ENCODE data around the gene CEACAM3.
"Not testable (repeated sequence)": the region's sequence is repeated elsewhere in the genome, so short reads cannot be mapped to it uniquely, and the experiment has no call there.

CEACAM3 gene

GRCh38 chr19:41796362-41796761 is at the start of gene CEACAM3:
CEACAM3 (plus strand) TSS chr19:41796587; CDS start chr19:41796678, 91 bp downstream.
- no peak within 1 kb of the TSS for H3K4me3 ChIP-seq
- TF ChIP-seq, protein P1, sequence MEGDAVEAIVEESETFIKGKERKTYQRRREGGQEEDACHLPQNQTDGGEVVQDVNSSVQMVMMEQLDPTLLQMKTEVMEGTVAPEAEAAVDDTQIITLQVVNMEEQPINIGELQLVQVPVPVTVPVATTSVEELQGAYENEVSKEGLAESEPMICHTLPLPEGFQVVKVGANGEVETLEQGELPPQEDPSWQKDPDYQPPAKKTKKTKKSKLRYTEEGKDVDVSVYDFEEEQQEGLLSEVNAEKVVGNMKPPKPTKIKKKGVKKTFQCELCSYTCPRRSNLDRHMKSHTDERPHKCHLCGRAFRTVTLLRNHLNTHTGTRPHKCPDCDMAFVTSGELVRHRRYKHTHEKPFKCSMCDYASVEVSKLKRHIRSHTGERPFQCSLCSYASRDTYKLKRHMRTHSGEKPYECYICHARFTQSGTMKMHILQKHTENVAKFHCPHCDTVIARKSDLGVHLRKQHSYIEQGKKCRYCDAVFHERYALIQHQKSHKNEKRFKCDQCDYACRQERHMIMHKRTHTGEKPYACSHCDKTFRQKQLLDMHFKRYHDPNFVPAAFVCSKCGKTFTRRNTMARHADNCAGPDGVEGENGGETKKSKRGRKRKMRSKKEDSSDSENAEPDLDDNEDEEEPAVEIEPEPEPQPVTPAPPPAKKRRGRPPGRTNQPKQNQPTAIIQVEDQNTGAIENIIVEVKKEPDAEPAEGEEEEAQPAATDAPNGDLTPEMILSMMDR (IDR thresholded peaks at IDR 0.05), result no peak
- no peak within 1 kb of the TSS for H3K27ac ChIP-seq
- no peak for DNase-seq (ENCODE audit: low spot score)

DNA sequence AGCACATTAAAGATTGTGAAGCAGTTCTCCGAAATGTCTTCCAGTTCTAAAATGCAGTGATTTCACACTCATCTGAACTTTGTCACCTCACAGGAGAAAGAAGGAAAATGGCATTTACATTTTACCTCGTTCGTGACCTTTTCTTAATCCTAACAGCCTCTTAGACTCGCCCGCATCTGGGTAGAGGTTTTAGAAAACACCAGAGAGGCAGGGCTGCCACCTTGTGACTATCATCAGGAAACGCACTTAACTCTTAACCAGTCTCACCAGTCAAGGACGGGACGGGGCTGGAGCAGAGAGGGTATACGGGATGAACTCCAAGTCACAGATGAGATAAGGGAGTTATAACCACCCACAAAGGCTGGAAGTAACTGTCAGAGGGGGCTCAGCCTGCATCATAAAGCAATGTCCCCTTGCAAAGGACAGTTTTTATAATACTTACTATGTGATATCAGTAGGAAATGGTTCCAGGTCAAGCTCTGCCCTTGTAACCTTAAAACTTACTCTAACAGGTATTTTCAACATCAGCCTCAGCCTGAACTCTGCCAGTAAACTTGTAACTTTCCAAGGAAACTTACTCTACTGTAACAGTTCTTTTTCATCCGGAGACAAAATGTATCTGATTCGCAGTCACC is 49.7 kb upstream of the CEACAM3 start:
- TF ChIP-seq, protein P1 (IDR thresholded peaks at IDR 0.05), result no peak
- Histone ChIP-seq H3K4me3 (no peak overlapping the region), H3K27ac (no peak overlapping the region)
- DNase-seq (ENCODE audit: low spot score), result no peak

DNA sequence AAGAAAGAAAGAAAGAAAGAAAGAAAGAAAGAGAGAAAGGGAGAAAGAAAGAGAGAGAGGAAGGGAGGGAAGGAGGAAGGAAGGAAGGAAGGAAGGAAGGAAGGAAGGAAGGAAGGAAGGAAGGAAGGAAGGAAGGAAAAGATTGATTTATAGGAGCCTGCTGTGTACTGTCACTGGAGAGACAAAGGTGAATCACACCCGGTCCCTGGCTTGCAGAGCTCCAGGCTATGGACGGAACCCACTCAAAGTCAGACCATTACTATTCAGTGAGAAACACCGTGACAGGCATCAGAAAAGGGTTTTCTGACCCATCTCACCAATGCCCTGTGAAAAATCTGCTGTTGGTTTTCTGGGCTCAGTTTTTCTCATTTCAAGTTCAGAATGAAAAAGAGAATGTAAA is 48.4 kb upstream of the CEACAM3 start:
- H3K27ac ChIP-seq, result no peak overlapping the region
- DNase-seq (ENCODE audit: low spot score), result no peak
- TF ChIP-seq, protein P1 (IDR thresholded peaks at IDR 0.05), result no peak
- H3K4me3 ChIP-seq, result no peak overlapping the region

DNA sequence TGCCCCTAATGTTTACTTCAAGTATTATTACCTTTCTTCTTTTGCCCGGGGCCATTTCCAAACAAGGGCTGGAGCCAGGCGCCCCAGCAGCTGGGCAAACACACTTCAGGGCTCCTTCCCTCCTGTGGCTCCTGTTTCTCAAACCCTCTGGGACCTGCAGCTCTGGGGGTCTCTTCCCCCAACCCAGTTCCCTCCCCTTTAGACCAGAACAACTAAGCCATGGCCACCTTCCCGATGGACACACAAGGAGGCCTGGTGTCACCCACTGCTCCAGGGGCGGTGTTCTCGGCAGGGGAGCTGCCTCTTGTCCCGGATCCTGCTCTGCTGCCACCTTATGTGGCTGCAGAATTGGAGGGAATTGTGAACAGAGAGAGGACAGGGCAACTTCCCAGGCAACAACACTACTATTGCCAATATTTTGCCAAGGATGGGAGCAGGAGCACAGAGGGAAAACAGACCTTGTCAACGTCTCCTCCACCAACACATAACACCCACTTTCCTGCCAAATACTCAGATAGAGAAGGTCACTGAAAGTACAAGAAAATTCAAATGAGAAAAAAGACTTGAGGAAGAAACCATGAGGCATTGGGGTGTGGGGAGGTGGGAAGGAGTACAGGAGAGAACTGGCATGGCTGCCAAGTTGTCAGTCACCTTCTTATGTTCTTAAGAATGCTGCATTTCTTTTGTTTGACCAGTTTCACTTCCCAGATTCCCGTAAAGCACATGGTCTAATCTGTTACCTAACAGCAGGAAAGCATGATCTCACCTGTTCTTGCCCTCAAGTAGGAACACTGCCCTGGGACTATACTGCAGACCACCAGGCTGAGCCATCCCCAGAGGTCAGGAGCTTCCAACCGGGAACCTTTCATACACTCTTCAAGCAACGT is 45.9 kb upstream of the CEACAM3 start:
- H3K27ac ChIP-seq; DNase-seq (ENCODE audit: low spot score); H3K4me3 ChIP-seq: not testable (repeated sequence)

GRCh38 chr19:41753159-41753558 is 43.2 kb upstream of the CEACAM3 start:
- TF ChIP-seq, protein P1 (IDR thresholded peaks at IDR 0.05), result peak; percentile 31
- DNase-seq (ENCODE audit: low spot score), result no peak

GRCh38 chr19:41753936-41754529 is 42.4 kb upstream of the CEACAM3 start:
- no peak for DNase-seq (ENCODE audit: low spot score)
- TF ChIP-seq, protein P1 (IDR thresholded peaks at IDR 0.05), result peak; percentile 44
- H3K27ac ChIP-seq, result no peak overlapping the region
- H3K4me3 ChIP-seq, result no peak overlapping the region

More at GRCh38 chr19:41753159-41753558, 43.2 kb upstream of the CEACAM3 start:
- no peak overlapping the region for H3K27ac ChIP-seq
- no peak overlapping the region for H3K4me3 ChIP-seq

GRCh38 chr19:41755328-41755913 is 41.0 kb upstream of the CEACAM3 start, which contains the start of gene CEACAM6:
CEACAM6 (plus strand) TSS chr19:41755530; CDS start chr19:41755639, 109 bp downstream.
- H3K4me3 ChIP-seq, result no peak within 1 kb of the TSS
- H3K27ac ChIP-seq, result no peak within 1 kb of the TSS
- DNase-seq (ENCODE audit: low spot score), result no peak
- TF ChIP-seq, protein P1 (IDR thresholded peaks at IDR 0.05), result no peak
